Medulla oblongata (tissue), 1 donor: ENCODE data around the gene TUBA8.
"Not testable (repeated sequence)": the region's sequence is repeated elsewhere in the genome, so short reads cannot be mapped to it uniquely, and the experiment has no call there.

Source experiments
- DNase-seq: peaks from one replicate; pipeline ENCODE4 v3.0.0-alpha.2; 2015; ENCODE audit errors: extremely low spot score

TUBA8 gene

DNA sequence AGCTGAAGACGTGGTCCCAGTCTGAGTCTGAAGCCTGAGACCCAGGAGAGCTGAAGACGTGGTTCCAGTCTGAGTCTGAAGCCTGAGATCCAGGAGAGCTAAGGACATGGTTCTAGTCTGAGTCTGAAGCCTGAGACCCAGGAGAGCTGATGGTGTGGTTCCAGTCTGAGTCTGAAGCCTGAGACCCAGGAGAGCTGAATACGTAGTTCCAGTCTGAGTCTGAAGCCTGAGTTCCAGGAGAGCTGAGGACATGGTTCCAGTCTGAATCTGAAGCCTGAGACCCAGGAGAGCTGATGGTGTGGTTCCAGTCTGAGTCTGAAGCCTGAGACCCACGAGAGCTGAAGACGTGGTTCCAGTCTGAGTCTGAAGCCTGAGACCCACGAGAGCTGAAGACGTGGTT lies 4.6 kb upstream of the TUBA8 start:
- not testable (repeated sequence) for DNase-seq

DNA sequence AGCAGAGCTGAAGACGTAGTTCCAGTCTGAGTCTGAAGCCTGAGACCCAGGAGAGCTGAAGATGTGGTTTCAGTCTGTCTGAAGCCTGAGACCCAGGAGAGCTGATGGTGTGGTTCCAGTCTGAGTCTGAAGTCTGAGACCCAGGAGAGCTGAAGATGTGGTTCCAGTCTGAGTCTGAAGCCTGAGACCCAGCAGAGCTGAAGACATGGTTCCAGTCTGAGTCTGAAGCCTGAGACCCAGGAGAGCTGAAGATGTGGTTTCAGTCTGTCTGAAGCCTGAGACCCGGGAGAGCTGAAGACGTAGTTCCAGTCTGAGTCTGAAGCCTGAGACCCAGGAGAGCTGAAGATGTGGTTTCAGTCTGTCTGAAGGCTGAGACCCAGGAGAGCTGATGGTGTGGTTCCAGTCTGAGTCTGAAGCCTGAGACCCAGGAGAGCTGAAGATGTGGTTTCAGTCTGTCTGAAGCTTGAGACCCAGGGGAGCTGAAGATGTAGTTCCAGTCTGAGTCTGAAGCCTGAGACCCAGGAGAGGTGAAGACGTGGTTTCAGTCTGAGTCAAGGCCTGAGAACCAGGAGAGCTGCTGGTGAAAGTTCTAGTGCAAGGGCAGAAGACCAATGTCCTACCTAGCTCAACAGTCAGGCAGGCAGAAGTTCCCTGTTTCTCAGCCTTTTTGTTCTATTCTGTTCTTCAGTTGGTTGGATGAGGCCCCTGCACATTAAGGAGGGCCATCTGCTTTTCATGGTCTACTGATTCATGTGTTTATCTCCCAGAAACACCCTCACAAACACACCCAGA lies 3.9 kb upstream of the TUBA8 start:
- DNase-seq: not testable (repeated sequence)

DNA sequence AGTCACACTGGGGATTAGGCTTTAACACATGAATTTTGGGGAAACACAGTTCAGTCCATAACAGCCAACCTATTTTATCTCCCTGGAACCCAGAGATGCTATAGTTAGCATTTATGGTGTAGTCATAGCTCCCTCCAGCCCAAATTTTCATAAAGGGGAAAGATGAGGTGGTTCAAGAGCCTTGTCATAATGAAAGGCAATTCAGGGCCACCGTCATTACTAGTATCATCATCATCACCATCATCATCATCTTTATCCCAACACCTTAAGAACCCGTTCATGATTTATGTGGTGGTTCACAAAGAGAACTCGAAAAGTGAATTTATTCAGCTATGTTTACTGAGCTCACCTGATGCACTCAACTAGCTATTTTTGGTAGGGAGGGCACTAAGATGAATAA lies 2.4 kb upstream of the TUBA8 start:
- no peak for DNase-seq

DNA sequence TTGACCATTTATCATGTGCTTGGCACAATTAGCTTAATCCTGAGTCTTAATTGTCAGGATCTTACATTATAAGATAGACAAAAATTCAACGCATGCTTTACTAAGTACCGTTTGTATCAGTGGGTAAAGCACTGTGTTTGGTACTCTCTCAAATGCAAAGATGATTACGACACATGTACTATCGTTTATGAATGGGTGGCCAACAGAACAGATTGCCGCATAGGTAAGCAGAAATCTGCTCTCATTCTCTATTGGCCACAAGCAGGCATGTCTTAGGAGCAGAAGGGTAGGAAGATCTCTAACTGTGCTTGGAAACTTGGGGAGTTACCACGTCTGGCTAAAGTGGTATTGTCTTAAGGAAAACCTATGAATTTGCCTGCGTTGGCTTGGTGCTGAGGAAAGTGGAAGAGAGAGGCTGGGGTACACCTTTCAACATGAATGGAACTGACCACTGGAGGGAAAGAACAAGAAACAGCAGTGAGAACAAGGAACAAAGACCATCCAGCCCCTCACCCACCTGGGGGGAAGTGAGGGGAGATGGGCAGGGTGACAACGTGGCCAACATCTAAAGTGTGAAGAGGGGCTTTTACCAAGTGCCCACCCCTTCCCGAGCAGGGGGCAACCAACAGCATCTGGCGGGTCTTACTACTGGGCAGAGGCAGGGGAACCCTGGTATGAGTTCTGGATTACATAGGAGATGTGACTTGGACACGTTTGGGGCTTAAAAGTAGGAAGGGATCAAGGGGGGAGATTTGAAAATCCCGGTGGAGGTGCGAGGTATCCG lies 1.0 kb upstream of the TUBA8 start:
- no peak for DNase-seq

- no peak for DNase-seq
Measured at GRCh38 chr22:18110954-18111758, 547 bp downstream of the TUBA8 start.

DNA sequence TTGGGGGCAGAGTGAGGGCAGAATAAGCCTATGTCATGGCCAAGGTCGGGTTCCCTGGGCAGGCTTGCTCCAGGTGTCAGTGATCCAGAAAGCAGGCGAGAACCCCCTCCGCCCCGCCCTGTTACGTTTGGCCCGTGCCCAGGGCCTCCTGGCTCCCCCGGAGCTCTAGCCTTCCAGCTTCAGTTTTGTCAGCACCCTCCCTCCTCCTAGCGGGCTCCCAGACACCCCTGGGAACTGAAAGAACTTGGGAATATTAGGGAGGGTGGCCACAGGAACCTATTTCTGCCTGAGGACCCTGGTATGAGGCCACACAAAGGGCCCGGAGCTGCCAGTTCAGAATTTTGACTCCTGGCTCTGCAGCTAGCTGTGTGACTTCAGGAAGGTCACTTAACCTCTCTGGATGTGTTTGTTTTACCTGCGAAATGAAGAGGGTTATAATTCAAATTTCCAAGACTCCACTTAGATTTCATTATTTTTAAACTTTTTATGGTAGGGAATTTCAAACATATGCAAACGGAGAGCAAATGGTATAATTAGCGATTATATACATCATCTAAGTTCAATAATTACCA lies 1.2 kb downstream of the TUBA8 start:
- no peak for DNase-seq

DNA sequence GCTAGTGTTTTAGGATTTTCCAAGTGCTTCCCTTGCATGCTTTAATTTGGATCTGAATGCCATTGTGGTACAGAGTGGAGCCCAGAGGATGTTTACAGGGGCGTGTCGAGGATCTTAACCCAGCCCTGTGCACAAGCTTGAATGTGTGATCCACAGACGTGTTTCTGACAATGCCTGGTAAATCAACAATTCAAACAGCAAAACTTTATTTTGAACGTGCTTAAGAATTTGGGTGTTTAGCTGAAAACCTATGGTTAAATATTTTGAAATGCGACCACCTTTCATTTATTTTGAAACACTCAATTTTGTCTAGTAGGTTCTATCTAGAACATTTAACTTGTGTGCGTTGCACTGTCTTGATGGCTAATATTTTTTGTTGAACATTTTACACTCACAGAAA lies 1.8 kb downstream of the TUBA8 start:
- no peak for DNase-seq

GRCh38 chr22:18113680-18114394 lies 3.2 kb downstream of the TUBA8 start:
- no peak for DNase-seq

- DNase-seq: no peak
Measured at GRCh38 chr22:18114495-18114894, 3.9 kb downstream of the TUBA8 start.

- DNase-seq: no peak
Measured at GRCh38 chr22:18114976-18115652, 4.5 kb downstream of the TUBA8 start.

GRCh38 chr22:18115906-18116371 lies 5.3 kb downstream of the TUBA8 start:
- no peak for DNase-seq

GRCh38 chr22:18116634-18117033 lies 6.0 kb downstream of the TUBA8 start:
- DNase-seq: no peak

DNA sequence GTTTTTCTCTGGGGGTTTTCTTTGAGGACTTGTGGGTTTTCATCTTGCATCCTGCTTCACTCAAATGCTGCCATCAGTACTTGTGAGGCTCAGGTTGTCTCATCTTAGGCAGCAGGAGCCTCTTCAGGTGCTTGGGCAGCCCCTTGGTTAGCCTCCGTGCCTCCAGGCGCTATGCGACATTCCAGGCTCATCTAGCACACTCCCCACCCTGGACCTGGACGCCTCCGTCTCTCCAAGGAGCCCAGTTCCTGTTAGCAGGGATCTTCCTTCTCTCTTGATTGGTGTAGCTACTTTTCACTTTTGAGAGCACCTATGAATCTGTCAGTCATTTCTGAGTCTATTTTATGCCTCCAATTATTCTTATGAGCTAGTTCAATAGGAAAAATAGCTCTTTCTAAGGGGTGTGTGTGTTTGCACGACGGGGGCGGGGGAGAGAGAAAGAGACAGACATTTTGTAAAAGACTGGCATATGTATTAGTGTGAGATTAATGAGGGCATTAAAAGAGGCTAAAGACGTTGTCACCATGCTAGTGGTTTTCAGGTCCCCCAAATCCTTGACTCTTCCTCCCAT lies 7.8 kb downstream of the TUBA8 start:
- no peak for DNase-seq

DNA sequence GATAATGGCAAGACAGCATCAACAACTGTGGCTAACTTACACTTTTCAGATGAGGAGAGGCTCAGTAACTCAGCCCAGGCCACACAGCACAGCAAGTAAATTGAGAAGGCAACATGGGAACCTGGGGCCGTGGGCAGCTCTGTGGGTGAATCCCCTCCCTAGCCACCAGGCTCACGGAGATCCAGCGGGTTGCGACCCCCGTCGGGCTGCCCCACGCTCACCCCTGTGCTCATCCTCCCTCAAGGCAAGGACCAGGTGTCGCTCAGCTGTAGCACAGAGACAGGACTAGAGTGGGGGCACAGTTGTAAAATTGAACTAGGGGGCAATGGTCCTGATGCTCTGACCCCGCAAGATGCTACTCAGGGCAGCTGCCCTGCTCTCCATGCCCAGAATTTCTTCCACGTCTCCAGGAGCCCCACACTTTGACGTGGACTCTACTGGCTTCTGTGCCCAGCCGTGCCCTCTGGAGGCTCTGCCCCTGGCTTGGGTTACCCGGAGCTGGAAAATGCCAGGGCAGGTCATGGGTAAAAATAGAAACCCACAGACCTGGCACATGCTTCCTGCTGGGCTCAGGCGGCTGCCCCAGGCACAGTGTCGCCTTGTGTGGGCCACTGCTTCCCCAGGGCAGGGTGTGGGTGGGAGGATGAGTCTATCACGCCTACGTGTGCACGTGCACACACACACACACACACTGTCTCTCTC lies 9.0 kb downstream of the TUBA8 start:
- no peak for DNase-seq

DNA sequence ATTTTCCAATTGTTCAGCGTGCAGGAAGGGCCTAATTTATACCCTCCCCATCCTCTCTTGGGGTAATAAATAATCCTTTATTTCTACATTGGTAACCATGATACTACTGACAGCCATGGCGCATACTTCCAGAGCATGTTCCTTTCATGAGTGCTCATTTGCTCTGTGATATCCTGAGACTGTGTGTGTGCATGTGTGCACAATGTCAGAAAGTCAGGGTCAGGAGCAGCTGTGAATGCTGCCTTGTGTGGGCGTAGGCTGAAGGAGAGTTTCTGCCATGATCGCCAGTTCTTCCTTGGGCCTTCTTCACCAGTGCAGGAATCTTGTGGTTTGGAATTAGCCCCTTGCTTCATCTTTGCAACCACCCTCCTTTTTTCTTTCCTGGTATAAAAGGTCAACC lies 10.2 kb downstream of the TUBA8 start:
- DNase-seq: no peak

- no peak for DNase-seq
Measured at GRCh38 chr22:18121506-18121905, 10.9 kb downstream of the TUBA8 start.

- DNase-seq: no peak
Measured at GRCh38 chr22:18121954-18122554, 11.4 kb downstream of the TUBA8 start.

DNA sequence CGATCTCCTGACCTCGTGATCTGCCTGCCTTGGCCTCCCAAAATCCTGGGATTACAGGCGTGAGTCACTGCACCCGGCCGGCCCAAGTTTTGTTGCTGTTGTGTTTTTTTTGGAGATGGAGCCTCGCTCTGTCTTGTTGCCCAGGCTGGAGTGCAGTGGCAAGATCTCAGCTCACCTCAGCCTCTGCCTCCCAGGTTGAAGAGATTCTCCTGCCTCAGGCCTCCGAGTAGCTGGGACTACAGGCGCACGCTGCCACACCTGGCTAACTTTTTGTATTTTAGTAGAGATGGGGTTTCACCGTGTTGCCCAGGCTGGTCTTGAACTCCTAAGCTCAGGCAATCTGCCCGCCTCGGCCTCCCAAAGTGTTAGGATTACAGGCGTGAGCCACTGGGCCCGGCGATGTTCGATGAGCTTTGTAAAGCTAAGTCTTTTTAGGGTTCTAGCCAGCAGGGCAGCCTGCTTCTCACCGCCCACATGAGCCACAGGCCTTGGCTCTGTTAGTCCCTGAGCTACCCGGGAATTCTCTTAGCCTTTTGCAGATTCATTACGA lies 12.9 kb downstream of the TUBA8 start:
- not testable (repeated sequence) for DNase-seq

DNA sequence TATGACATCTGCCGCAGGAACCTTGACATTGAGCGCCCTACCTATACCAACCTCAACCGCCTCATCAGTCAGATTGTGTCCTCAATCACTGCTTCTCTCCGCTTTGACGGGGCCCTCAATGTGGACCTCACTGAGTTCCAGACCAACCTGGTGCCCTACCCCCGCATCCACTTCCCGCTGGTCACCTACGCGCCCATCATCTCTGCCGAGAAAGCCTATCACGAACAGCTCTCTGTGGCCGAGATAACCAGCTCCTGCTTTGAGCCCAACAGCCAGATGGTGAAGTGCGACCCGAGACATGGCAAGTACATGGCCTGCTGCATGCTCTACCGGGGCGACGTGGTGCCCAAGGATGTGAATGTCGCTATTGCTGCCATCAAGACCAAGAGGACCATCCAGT lies 16.0 kb downstream of the TUBA8 start:
- DNase-seq: no peak
